Measurements from ENCODE around the gene KRT80. TPM values are rescaled to one million over a fixed set of nuclear protein-coding genes. Genes with fewer than 3 reads are reported as not detected.

KRT80 gene
- total and polyA plus RNA-seq, 2 of the 13 experiments (the other 11 are each of a cell fraction or from before 2014, with no cell fraction given): 0.27 to 0.53 TPM

- POLR2A ChIA-PET: no interaction called here
- Histone ChIP-seq H3K4me3 (replicated peaks in 1 of 3; ENCODE audit: insufficient read depth in 1 of 3, low read depth in 2 of 3, low read length in 3 of 3) (no peak overlapping the region), H3K36me3 (replicated peaks in 1 of 2; ENCODE audit: control insufficient read depth in 1 of 2, insufficient read depth in 2 of 2, low read length in 2 of 2) (no peaks in the 10 kb centered on the region), H3K4me1 (ENCODE audit: insufficient read depth, low read length) (peaks cover 4% of the 10 kb centered on the region; the same call in 1 of the 2 replicates), H3K4me2 (ENCODE audit: low read depth, low read length) (no peak overlapping the region), H2AFZ (ENCODE audit: low read length) (no peak overlapping the region), H3K9me3 (ENCODE audit: low read length) (no peaks in the 10 kb centered on the region), H3K79me2 (ENCODE audit: insufficient read depth, low read length) (no peaks in the 10 kb centered on the region), H3K27ac (ENCODE audit: extremely low read length, insufficient read depth, low read length) (no peak overlapping the region), H3K9ac (ENCODE audit: insufficient read depth, low read depth, low read length) (no peak overlapping the region), H4K20me1 (ENCODE audit: insufficient read depth, low read length) (no peaks in the 10 kb centered on the region), H3K27me3 (ENCODE audit: control insufficient read depth in 1 of 2, insufficient read depth in 2 of 2, low read length in 2 of 2) (peaks cover 0 to 36% of the 10 kb centered on the region in 2 experiments; a peak in 3 of 5 replicates)
- 18% methylated on average over 8 of the region's 8 CpGs for WGBS (ENCODE audit: low lambda C conversion rate)
- in situ Hi-C loops (cut with HindIII; ENCODE audit: extremely low pct_ligation_motif_present, low pct_unique_long_range_greater_than_20kb) (no loop called here), intact Hi-C loops (cut with micrococcal nuclease; ENCODE audit: unreplicated experiment) (no loop called here)
- FAIRE-seq: no peak
- no TSS peak for BruUV-seq (replicated peaks)
- TF ChIP-seq ZKSCAN5 (CRISPR knock-in tag; IDR thresholded peaks at IDR 0.05) (no peak), ZSCAN20 (CRISPR knock-in tag; IDR thresholded peaks at IDR 0.05; ENCODE audit: borderline replicate concordance) (no peak), HHEX (CRISPR knock-in tag; IDR thresholded peaks at IDR 0.05) (no peak), ZNF382 (CRISPR knock-in tag; IDR thresholded peaks at IDR 0.05; ENCODE audit: borderline replicate concordance) (no peak), ZNF362 (CRISPR knock-in tag; IDR thresholded peaks at IDR 0.05; ENCODE audit: borderline replicate concordance) (no peak), ZSCAN29 (CRISPR knock-in tag; conservative IDR thresholded peaks at IDR 0.05) (no peak), HES4 (CRISPR knock-in tag; IDR thresholded peaks at IDR 0.05; ENCODE audit: borderline replicate concordance) (no peak), RERE (CRISPR knock-in tag; IDR thresholded peaks at IDR 0.05; ENCODE audit: low read depth) (no peak)
- no peak for DNase-seq (ENCODE audit: low spot score)
- CTCF ChIA-PET (ENCODE audit: low intra/inter-chr PET ratio, low total read pairs): no interaction called here
- ATAC-seq: no peak
These were observed 3.4 kb upstream of the KRT80 start for GRCh38 chr12:52195065-52195730.
